PC-3 (cell line): ENCODE measurements around the gene SMIM22. TPM values are rescaled to one million over a fixed set of nuclear protein-coding genes. Genes with fewer than 3 reads are reported as not detected.
A peak's percentile ranks its signal among the peaks of the same experiment; 100 is the strongest.

Experiments used
- ATAC-seq: fragments of 200-7000 bp; cut with Tn5 transposase; 2 replicates; pipeline ENCODE4 v1.9.1; 2020; ENCODE audit warnings: mild to moderate bottlenecking, moderate library complexity
- BruUV-seq: library from RNA; stranded (reverse); fragments of 400-500 nt; replicated peaks from 2 replicates; lab custom pipeline; 2021; lab: Mats Ljungman, UMichigan
- CTCF ChIA-PET: fragments of 300-600 bp; sonication (Branson Sonifier 250); formaldehyde crosslinking; loops from one replicate; lab custom pipeline; 2022; ENCODE audit warnings: antibody characterized with exemption; lab: Charles Lee
- POLR2A ChIA-PET: fragments of 300-600 bp; sonication (Branson Sonifier 250); formaldehyde crosslinking; loops from one replicate; lab custom pipeline; 2022; ENCODE audit warnings: antibody characterized with exemption; ENCODE audit not compliant: unreplicated experiment; lab: Charles Lee
- DNase-seq: peaks from one replicate; pipeline ENCODE4 v3.0.0-alpha.2; 2015
- H2AFZ ChIP-seq: fragments of 300-600 bp; sonication (generic); 2 replicates; pipeline ENCODE4 v1.6.0; 2016; ENCODE audit warnings: antibody characterized with exemption, low read length
- H3F3A ChIP-seq: fragments of 300-600 bp; sonication (generic); one replicate; pipeline ENCODE4 v1.6.0; 2017; ENCODE audit warnings: antibody characterized with exemption, low read length, control low read depth, mild to moderate bottlenecking; ENCODE audit not compliant: unreplicated experiment
- H3K27ac ChIP-seq: fragments of 300-600 bp; sonication (generic); 2 replicates; pipeline ENCODE4 v1.5.1; 2016; ENCODE audit warnings: mild to moderate bottlenecking, low read length
- H3K27me3 ChIP-seq: fragments of 300-600 bp; sonication (generic); 2 replicates; pipeline ENCODE4 v1.6.1; 2016; ENCODE audit warnings: low read length, mixed read lengths
- H3K36me3 ChIP-seq: fragments of 300-600 bp; sonication (generic); 2 replicates; pipeline ENCODE4 v1.6.1; 2016; ENCODE audit warnings: low read depth, mixed run types, low read length, mixed read lengths
- H3K4me1 ChIP-seq: fragments of 300-600 bp; sonication (generic); 2 replicates; pipeline ENCODE4 v1.5.1; 2016; ENCODE audit warnings: low read length; ENCODE audit not compliant: insufficient read depth
- H3K4me2 ChIP-seq: fragments of 300-600 bp; sonication (generic); 2 replicates; pipeline ENCODE4 v1.6.0; 2016; ENCODE audit warnings: low read length
- H3K4me3 ChIP-seq: fragments of 300-600 bp; sonication (generic); 2 replicates; pipeline ENCODE4 v1.5.1; 2016; ENCODE audit warnings: mild to moderate bottlenecking, low read length, mixed read lengths
- H3K79me2 ChIP-seq: fragments of 300-600 bp; sonication (generic); 2 replicates; pipeline ENCODE4 v1.6.1; 2017; ENCODE audit warnings: low read length, mixed read lengths
- H3K9ac ChIP-seq: fragments of 300-600 bp; sonication (generic); 2 replicates; pipeline ENCODE4 v1.6.0; 2016; ENCODE audit warnings: mild to moderate bottlenecking, low read length
- H3K9me2 ChIP-seq: fragments of 300-600 bp; sonication (generic); replicated peaks from 2 replicates; pipeline ENCODE4 v1.6.1; 2016; ENCODE audit warnings: mixed run types, low read length, mixed read lengths
- H3K9me3 ChIP-seq: fragments of 300-600 bp; sonication (generic); 2 replicates; pipeline ENCODE4 v1.6.1; 2016; ENCODE audit warnings: low read length, mixed read lengths
- H4K20me1 ChIP-seq: fragments of 300-600 bp; sonication (generic); 2 replicates; pipeline ENCODE4 v1.6.1; 2016; ENCODE audit warnings: low read length, mixed read lengths
- EZH2 ChIP-seq: fragments of 300-600 bp; sonication (generic); IDR thresholded peaks from one replicate; pipeline ENCODE4 v1.6.1; 2017; ENCODE audit warnings: antibody characterized with exemption, mild to moderate bottlenecking, low read length; ENCODE audit not compliant: unreplicated experiment
- EZH2phosphoT487 ChIP-seq: fragments of 300-600 bp; sonication (generic); IDR thresholded peaks from 2 replicates; pipeline ENCODE4 v1.6.1; 2018; ENCODE audit warnings: mild to moderate bottlenecking, antibody characterized with exemption, low read length, borderline replicate concordance
- intact Hi-C: fragments of 100-400 bp; cut with micrococcal nuclease; formaldehyde crosslinking; loops from 2 replicates; pipeline ENCODE4 v1.9.0; 2023
- total RNA-seq: library from RNA; depleted of rRNA; stranded (reverse); fragments of >200 nt; gene quantifications from 2 replicates; pipeline ENCODE4 v1.2.3, GENCODE V29; 2014
- TF ChIP-seq, protein P1 (sequence below): fragments of 300-600 bp; sonication (generic); conservative IDR thresholded peaks from 2 replicates; pipeline ENCODE4 v1.5.1; 2017; ENCODE audit warnings: antibody characterized with exemption, low read depth, mild to moderate bottlenecking, low read length

The SMIM22 gene
- total RNA-seq, 1 experiment from 2014 or later = not detected

DNA sequence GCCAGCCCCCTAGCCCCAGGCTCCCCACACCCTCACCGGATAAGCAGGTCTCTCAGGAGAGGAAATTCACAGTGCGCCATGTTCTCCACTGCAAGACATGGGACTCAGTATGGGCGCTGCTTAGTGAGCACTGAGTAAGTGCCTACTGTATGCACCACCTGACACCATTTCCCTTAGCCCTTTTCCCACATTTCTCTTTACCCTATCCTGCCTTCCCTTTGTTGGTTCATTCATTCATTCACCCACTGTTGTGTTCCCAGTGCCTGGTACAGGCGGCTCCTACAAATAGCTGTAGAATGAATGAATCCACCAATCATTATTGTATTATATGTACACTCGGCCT is 17.1 kb upstream of the SMIM22 start:
- intact Hi-C loops = no loop called here
- POLR2A ChIA-PET = no interaction called here
- no TSS peak for BruUV-seq

DNA sequence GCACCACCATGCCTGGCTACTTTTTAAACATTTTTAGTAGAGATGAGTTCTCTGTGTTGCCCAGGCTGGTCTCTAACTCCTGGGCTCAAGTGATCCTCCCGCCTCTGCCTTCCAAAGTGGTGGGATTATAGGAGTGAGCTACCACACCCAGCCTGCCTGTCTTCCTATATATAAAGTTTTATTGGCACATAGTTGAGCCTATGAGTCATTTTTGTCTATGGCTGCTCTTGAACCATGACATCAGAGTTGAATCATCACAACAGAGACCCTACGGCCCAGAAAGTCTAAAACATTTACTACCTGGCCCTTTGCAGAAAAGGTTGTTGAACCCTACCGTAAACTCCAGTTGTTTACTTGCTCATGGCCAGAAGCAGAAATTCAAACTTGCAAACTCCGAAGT is 14.9 kb upstream of the SMIM22 start:
- Histone ChIP-seq H3K4me3 (no peak overlapping the region), H4K20me1 (no peaks in the 10 kb centered on the region), H3K27ac (no peak overlapping the region), H3K9ac (no peak overlapping the region), H3F3A (no peaks in the 10 kb centered on the region), H3K27me3 (no peaks in the 10 kb centered on the region), H3K9me2 (no peaks in the 10 kb centered on the region), H2AFZ (no peak overlapping the region), H3K4me1 (peaks cover 5% of the 10 kb centered on the region; the same call in 1 of the 2 replicates), H3K36me3 (no peaks in the 10 kb centered on the region), H3K79me2 (no peaks in the 10 kb centered on the region), H3K4me2 (no peak overlapping the region), H3K9me3 (no peaks in the 10 kb centered on the region)
- BruUV-seq = no TSS peak
- ATAC-seq (no peak), DNase-seq (peak; percentile 38)
- TF ChIP-seq, protein P1, sequence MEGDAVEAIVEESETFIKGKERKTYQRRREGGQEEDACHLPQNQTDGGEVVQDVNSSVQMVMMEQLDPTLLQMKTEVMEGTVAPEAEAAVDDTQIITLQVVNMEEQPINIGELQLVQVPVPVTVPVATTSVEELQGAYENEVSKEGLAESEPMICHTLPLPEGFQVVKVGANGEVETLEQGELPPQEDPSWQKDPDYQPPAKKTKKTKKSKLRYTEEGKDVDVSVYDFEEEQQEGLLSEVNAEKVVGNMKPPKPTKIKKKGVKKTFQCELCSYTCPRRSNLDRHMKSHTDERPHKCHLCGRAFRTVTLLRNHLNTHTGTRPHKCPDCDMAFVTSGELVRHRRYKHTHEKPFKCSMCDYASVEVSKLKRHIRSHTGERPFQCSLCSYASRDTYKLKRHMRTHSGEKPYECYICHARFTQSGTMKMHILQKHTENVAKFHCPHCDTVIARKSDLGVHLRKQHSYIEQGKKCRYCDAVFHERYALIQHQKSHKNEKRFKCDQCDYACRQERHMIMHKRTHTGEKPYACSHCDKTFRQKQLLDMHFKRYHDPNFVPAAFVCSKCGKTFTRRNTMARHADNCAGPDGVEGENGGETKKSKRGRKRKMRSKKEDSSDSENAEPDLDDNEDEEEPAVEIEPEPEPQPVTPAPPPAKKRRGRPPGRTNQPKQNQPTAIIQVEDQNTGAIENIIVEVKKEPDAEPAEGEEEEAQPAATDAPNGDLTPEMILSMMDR = no peak
- TF ChIP-seq EZH2phosphoT487 (no peak), EZH2 (no peak)
- CTCF ChIA-PET = no interaction called here
- intact Hi-C loops = no loop called here
- POLR2A ChIA-PET = no interaction called here

More for the DNA sequence above, 17.1 kb upstream of the SMIM22 start:
- no peak overlapping the region for H3K4me3 ChIP-seq
- peaks cover 5% of the 10 kb centered on the region; the same call in 1 of the 2 replicates for H3K4me1 ChIP-seq
- H3K9me2 ChIP-seq = no peaks in the 10 kb centered on the region
- H3K4me2 ChIP-seq = no peak overlapping the region
- no peaks in the 10 kb centered on the region for H3K9me3 ChIP-seq
- no peak overlapping the region for H3K9ac ChIP-seq
- H3F3A ChIP-seq = no peaks in the 10 kb centered on the region
- ATAC-seq = no peak
- no peak for DNase-seq
- no peak overlapping the region for H3K27ac ChIP-seq
- H3K27me3 ChIP-seq = no peaks in the 10 kb centered on the region
- CTCF ChIA-PET = no interaction called here
- H3K36me3 ChIP-seq = no peaks in the 10 kb centered on the region
- H2AFZ ChIP-seq = no peak overlapping the region
- no peaks in the 10 kb centered on the region for H4K20me1 ChIP-seq
- H3K79me2 ChIP-seq = no peaks in the 10 kb centered on the region
- TF ChIP-seq EZH2 = no peak
- TF ChIP-seq, protein P1 = no peak
- TF ChIP-seq EZH2phosphoT487 = no peak

DNA sequence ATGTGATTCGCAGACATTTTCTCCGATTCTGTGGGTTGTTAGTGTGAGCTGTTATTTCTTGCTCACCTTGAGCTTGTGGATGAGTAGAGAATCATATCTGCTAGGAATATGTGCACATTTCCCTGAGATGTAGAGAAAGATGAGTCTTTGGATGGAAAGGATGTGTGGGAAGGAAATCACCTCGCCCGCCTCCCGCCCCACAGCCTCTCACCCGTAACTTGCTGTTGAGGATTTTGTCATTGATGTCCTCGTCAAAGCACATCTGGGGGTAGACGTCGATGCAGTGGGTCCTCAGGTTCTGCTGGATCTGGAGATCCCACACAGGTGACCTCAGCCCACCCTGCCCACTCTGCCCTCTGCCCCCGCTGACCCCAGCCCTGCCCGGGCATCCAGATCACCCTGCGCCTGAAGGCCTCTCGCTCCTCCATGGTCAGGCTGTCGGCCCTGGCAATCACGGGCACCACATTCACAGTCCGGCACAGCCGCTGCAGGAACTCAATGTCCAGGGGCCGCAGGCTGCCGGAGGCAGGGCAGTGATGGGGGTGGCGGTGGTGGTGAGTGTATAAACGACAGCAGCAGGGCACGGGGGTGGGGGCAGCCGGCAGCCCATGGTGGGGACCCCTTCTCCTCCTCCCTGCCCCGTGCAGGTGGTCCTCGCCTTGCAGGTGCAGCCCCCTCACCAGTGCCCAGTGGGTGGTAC is 11.8 kb upstream of the SMIM22 start:
- Histone ChIP-seq H3K4me1 (peaks cover 5% of the 10 kb centered on the region; the same call in 1 of the 2 replicates), H3K27ac (no peak overlapping the region), H3K9ac (no peak overlapping the region), H3K79me2 (no peaks in the 10 kb centered on the region), H2AFZ (no peak overlapping the region), H3F3A (no peaks in the 10 kb centered on the region), H3K4me3 (no peak overlapping the region), H3K36me3 (no peaks in the 10 kb centered on the region), H4K20me1 (no peaks in the 10 kb centered on the region), H3K4me2 (no peak overlapping the region), H3K9me3 (no peaks in the 10 kb centered on the region), H3K9me2 (no peaks in the 10 kb centered on the region), H3K27me3 (no peaks in the 10 kb centered on the region)
- TF ChIP-seq EZH2 = no peak
- no peak for TF ChIP-seq EZH2phosphoT487
- TF ChIP-seq, protein P1 = no peak
- POLR2A ChIA-PET = no interaction called here
- intact Hi-C loops = no loop called here
- no peak for ATAC-seq
- BruUV-seq = no TSS peak
- CTCF ChIA-PET = no interaction called here
- DNase-seq = no peak
